HG02885 (cell line): ENCODE data around the gene MYL11.
"Not testable (repeated sequence)": the region's sequence is repeated elsewhere in the genome, so short reads cannot be mapped to it uniquely, and the experiment has no call there.

Experiments
- ATAC-seq: cut with Tn5 transposase; IDR thresholded peaks from one replicate; pipeline ENCODE4 v1.9.1; 2021; ENCODE audit warnings: mild to moderate bottlenecking; ENCODE audit not compliant: unreplicated experiment, poor library complexity

The MYL11 gene, protein sequence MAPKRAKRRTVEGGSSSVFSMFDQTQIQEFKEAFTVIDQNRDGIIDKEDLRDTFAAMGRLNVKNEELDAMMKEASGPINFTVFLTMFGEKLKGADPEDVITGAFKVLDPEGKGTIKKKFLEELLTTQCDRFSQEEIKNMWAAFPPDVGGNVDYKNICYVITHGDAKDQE

DNA sequence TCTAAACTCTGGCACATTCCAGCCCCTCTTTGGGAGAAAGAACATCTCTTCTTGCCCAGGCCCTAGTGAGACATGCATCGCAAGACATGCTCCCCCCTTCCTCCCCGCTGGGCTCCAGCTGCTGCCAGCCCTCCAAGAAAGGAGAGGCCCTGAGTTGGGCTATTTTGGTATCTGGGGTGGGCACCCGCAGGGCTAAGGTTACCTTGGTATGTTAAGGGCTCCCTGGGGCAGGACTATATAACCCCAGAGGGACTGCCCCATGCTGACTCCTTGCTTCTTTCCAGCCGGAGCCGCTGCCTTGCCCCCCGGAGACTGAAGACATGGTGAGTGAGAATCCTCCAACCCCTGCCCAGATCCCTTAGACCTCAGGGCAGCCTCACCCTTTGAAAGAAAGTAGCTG is at the start of gene MYL11:
TSS of gene MYL11 (plus strand) at position 265 of the 400 bp plus-strand sequence. CDS start at position 321, 56 bp downstream.
- no peak for ATAC-seq

DNA sequence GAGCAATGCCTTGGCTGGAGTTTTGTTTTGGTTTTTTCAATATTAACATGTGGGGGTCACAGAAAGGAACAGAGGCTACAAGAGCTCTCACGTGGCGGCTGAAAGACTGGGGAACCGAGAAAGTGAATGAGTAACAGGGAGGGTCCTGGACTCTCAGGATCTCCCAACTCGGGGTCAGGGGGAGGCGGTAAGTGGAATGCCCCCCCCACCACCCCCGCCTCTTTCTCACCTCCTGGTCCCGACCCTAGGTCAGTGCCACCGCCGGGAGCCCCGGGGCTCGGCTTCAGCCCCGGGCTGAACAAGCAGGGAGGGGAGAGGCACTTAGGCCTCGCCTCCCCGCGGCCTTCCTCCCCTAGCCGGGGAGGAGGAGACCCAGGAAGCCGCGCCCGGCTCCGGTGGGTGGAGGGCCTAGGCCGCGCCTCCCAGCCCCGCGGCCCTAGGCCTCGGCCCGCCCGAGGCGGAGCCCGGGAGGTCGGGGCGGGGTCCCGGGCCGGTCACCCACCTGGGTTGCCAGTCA is 40.1 kb upstream of the MYL11 start:
- peak; percentile 82 for ATAC-seq

DNA sequence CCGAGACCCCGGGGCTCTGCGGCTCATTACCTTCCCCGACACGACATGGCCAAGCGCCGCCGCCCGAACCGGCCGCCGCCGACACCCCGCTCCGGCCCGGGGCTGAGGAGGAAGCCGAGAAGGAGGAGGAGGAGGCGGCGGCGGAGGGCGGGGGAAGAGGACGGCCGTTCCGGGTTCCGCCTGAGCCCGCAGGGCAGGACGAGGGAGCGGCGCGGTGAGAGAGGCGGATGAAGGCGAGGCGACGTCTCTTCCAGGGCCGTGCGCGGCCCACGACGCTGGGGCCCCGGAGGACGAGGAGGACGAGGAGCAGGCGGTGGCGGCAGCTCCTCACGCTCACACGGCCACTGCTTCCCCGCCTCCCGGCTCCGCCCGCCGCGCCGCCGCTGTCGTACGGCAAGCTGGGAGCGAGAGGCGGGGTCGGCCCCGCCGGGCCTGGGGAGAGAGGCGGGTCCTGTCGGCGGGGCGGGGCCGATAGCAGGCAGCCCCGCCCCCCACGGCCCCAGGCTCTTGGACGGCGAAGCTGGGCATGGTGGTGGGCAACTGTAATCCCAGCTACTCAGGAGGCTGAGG is 39.5 kb upstream of the MYL11 start:
- peak; percentile 81 for ATAC-seq

DNA sequence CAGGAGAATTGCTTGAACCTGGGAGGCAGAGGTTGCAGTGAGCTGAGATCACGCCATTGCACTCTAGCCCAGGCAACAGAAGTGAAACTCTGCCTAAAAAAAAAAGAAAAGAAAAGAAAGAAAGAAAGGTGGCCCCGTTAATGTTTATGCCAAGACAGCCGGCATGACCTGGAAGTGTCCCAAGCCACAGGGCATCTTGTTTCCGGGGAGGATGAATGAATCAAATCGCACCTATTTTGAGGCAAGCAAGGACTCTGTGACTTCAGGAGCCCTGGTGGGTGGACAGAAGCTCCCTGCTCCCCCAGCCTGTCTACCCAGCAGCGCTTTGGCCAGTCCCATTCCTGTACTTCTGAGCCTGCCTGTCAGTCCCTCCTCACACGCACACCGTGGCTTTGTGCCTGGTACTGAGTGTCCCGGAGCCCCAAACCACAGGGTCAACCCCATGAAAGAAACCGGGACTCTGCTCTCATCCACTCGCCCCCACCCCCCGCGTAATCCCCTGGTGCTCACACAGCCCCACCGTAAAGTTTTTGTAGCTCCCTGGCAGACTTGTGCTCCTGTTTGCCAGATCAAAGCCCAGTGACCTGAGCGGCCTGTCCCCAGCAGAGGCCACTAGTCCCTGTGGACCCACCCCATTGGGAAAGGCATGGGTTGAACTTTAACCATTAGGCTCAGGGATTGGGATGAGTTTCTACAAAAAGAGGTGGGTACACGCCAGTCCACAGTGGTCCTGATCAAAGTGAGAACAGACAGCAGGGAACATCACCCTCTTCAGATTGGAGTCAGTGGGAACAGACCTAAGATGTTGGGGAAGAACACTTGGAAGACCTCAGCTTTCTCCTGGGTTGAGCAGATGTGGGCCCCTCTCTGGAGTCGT is 38.8 kb upstream of the MYL11 start:
- ATAC-seq, result no peak

- not testable (repeated sequence) for ATAC-seq
Observed at GRCh38 chr16:30337964-30338357, 36.6 kb upstream of the MYL11 start.

- ATAC-seq, result not testable (repeated sequence)
Observed at GRCh38 chr16:30338715-30339114, 35.9 kb upstream of the MYL11 start.

- ATAC-seq, result no peak
Observed at GRCh38 chr16:30340621-30341020, 34.0 kb upstream of the MYL11 start.

DNA sequence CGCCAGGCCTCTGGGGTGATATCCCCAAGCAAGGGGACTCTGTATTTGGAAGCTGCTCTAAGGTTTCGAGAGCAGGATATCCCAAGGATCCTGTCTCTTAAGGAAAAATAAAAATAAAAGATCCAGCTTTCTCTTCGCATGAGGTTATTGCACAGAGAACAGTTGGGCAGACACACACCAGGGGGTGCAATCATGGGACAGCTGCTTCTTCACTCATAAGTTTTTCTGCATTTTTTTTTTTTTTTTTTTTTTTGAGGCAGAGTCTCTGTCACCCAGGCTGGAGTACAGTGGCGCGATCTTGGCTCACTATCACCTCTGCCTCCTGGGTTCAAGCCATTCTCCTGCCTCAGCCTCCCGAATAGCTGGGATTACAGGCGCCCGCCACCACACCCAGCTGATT is 32.6 kb upstream of the MYL11 start:
- ATAC-seq, result not testable (repeated sequence)

DNA sequence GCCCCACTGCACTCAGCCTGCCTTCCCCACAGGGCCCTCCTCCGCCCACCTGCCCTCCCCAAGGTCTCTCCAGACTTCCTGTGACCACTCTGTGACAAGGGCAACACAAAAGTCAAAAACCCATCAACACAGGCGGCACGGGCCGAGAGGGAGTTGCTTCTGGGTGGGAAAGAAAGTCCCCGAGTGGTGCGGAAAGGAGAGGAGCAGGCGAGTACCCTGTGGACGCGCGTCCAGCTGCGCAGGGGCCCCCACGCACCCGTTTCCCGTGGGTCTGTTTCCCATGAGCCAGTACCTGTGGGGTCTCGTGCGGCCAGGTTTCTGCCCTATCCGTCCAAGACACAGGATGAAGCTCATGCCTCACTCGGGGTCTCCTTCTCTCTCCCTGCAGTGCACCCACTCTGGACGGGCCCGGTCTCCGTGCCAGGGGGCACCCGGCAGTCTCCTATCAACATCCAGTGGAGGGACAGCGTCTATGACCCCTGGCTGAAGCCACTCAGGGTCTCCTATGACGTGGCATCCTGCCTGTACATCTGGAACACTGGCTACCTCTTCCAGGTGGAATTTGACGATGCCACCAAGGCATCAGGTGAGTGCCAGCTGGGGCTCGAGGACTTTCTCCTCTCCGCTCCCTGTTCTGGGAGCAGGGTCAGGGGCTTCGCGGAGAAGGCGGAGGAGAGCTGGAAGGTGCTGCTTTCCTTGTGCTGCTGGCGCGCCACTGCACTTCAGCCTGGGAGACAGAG is 31.7 kb upstream of the MYL11 start:
- ATAC-seq, result no peak

DNA sequence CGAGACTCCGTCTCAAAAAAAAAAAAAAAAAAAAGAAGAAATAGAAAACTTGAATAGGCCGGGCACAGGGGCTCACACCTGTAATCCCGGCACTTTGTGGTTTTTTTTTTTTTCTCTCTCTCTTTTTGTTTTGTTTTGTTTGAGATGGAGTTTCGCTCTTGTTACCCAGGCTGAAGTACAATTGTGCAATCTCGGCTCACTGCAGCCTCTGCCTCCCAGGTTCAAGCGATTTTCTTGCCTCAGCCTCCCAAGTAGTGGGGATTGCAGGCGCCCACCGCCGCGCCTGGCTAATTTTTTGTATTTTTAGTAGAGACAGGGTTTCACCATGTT is 31.1 kb upstream of the MYL11 start:
- not testable (repeated sequence) for ATAC-seq

DNA sequence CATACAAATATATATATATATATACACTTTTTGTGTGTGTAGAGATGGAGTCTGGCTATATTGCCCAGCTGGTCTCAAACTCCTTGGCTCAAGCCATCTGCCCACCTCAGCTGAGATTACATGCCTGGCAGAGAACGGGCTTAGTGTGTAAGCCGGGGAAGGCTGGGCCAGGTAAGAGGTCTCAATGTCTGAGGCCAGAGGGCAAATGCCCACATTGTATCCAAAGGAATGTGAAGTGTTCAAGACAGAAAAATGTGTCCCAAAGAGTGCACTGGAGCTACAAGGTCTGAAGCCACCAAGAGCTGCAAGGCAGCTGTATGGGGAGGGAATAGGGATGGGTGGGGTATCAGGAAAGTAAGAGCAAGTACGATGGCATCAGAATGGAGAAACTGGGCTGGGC is 28.3 kb upstream of the MYL11 start:
- no peak for ATAC-seq

DNA sequence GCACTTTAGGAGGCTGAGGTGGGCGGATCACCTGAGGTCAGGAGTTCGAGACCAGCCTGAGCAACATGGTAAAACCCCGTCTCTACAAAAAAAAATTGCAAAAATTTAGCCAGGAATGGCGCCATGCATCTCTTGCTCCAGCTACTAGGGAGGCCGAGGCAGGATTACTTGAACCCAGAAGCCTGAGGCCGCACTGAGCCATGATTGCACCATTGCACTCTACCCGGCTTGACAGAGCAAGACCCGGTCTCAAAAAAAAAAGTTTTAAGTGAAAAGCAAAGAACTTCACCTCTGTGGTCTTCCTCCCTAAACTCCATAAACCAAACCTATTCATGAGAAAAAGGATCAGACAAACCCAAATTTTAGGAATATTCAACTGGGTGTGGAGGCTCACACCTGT is 26.5 kb upstream of the MYL11 start:
- ATAC-seq, result no peak

DNA sequence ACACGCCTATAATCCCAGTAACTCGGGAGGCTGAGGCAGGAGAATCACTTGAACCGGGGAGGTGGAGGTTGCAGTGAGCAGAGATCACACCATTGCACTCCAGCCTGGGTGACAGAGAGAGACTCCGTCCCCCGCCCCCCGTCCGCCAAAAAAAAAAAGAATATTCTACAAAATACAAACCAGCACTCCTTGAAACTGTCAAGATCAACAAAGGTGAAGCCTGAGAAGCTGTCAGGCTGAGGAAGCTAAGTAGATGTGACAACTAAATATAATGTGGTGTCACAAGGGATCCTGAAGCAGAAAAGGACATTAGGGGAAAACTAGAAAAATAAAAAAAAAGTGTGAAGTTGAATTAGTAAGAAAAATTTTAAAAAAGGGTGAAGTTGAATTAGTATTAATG is 25.7 kb upstream of the MYL11 start:
- ATAC-seq, result no peak

DNA sequence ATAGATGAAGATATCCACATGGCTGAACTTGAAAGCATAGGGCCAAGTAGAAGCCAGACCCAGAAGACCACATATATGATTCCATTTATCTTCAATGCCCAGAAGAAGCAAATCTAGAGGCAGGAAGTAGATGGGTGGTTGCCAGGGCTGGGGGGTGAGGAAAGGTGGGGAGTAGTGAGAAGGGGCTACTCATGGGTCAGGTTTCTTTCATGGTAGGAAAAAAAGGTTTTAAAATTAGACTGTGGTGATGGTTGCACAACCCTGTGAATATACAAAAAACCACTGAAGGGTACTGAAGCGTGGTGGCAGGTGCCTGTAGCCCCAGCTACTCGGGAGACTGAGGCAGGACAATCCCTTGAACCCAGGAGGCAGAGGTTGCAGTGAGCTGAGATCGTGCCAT is 24.9 kb upstream of the MYL11 start:
- ATAC-seq, result peak; percentile 36

GRCh38 chr16:30350134-30350871 is 24.3 kb upstream of the MYL11 start:
- peak; percentile 54 for ATAC-seq

DNA sequence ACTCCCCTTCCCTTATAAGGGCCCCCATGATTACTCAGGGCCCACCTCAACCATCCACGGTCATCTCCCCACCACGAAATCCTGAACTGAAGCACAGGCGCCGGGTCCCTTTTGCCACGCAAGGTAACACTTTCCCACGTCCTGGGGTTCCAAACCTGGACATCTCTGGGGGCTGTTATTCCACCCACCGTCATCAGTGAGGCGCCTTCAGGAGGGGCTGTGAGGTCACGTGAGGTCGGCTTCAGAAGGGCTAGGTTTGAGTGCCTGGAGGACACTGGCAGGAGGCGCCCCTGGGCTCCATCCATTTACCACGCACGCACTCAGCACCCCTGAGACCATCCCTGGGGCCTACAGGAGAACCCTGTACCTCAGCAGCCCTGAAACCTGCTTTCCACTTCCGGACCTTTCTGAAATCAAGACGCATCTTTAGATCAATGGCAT is 23.6 kb upstream of the MYL11 start:
- ATAC-seq, result no peak

DNA sequence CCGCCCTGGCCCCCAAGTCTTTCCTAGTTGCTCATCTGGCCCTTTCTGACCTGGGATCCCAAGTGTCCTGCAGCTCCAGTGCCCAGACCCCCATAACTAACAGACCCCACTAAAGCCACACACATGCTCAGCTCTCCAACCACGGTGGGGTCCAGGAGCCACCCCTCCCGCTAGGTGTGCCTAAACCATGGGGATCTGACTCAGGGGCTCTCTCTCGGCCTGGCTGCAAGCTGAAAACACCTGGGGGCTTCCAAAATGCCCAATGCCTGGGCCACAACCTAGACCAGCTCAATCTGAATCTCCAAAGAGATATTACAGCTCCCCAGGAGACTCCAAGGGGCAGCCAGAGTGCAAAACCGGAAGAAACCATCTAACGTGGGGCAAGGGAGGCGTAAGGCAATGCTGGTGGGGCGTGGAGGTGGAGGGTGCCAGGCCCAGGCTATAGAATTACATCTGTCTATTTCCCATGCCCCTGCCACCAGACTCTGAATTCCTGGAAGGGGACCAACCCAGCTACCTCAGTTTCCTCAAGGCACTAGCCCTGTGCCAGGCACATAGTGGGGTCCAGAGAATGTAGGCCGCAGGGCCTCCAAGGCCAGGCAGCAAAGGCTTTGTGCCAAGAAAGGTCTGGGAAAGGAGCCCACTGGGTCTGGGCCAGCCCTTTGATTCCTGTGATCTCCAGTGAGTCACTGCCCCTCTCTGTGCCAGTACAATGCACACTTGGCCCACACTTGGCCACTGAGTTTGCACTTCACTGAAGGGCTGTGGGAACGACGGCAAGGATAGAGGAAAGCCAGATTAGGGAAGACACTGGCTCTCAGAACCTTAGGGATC is 22.8 kb upstream of the MYL11 start:
- ATAC-seq, result no peak

GRCh38 chr16:30352488-30353401 is 21.9 kb upstream of the MYL11 start:
- no peak for ATAC-seq
